Measurements from ENCODE around the gene ALG1L2.
"Not testable (repeated sequence)": the region's sequence is repeated elsewhere in the genome, so short reads cannot be mapped to it uniquely, and the experiment has no call there.

Gene ALG1L2

GRCh38 chr3:130094491-130094941 is 12.9 kb downstream of the ALG1L2 start:
- DNase-seq: peak in 3 of 4 experiments; percentile 48 to 65 (median 62)

- DNase-seq: not testable (repeated sequence)
Measured at GRCh38 chr3:130095858-130096257, 14.2 kb downstream of the ALG1L2 start.

- not testable (repeated sequence) for DNase-seq
Measured at GRCh38 chr3:130097096-130097495, 15.5 kb downstream of the ALG1L2 start.

GRCh38 chr3:130097690-130098638 is 16.3 kb downstream of the ALG1L2 start:
- DNase-seq: not testable (repeated sequence)

GRCh38 chr3:130098639-130099385 is 17.2 kb downstream of the ALG1L2 start:
- DNase-seq: not testable (repeated sequence)

GRCh38 chr3:130102545-130102944 is 20.9 kb downstream of the ALG1L2 start:
- DNase-seq: not testable (repeated sequence)

- DNase-seq: not testable (repeated sequence)
Measured at GRCh38 chr3:130104191-130104590, 22.6 kb downstream of the ALG1L2 start.

GRCh38 chr3:130107333-130107995 is 25.8 kb downstream of the ALG1L2 start:
- not testable (repeated sequence) for DNase-seq

- not testable (repeated sequence) for DNase-seq
Measured at GRCh38 chr3:130108836-130109585, 27.4 kb downstream of the ALG1L2 start.

GRCh38 chr3:130110386-130111169 is 28.9 kb downstream of the ALG1L2 start:
- peak in 1 of 4 experiments; percentile 33 for DNase-seq

GRCh38 chr3:130111185-130111864 is 29.7 kb downstream of the ALG1L2 start:
- peak; percentile 99 for DNase-seq

- DNase-seq: peak; percentile 94 to 96 (median 95)
Measured at GRCh38 chr3:130111865-130112747, 30.5 kb downstream of the ALG1L2 start.

- not testable (repeated sequence) for DNase-seq
Measured at GRCh38 chr3:130112748-130113073, 31.1 kb downstream of the ALG1L2 start.

GRCh38 chr3:130115400-130115799 is 33.8 kb downstream of the ALG1L2 start:
- DNase-seq: not testable (repeated sequence)

- no peak for DNase-seq
Measured at GRCh38 chr3:130117933-130118332, 36.3 kb downstream of the ALG1L2 start.

- DNase-seq: not testable (repeated sequence)
Measured at GRCh38 chr3:130119824-130120223, 38.2 kb downstream of the ALG1L2 start.

GRCh38 chr3:130120291-130120690 is 38.7 kb downstream of the ALG1L2 start:
- DNase-seq: not testable (repeated sequence)

GRCh38 chr3:130122891-130123775 is 41.5 kb downstream of the ALG1L2 start:
- DNase-seq: not testable (repeated sequence)

Measured in suppressor macrophage (primary cell).